IPS DF 19.7 (cell line): ENCODE measurements around the gene CDC42BPB.

Source experiments
- DNase-seq: peaks from one replicate; pipeline ENCODE4 v3.0.0-alpha.2; 2013; ENCODE audit warnings: low read depth, low spot score

The CDC42BPB gene

GRCh38 chr14:102996941-102997340, 60.4 kb downstream of the CDC42BPB start:
- DNase-seq = no peak

GRCh38 chr14:102994689-102995088, 62.7 kb downstream of the CDC42BPB start:
- no peak for DNase-seq

- no peak for DNase-seq
Measured at GRCh38 chr14:102993523-102993922, 63.8 kb downstream of the CDC42BPB start.

GRCh38 chr14:102991376-102991775, 66.0 kb downstream of the CDC42BPB start:
- no peak for DNase-seq

- no peak for DNase-seq
Measured at GRCh38 chr14:102988054-102988453, 69.3 kb downstream of the CDC42BPB start.

- no peak for DNase-seq
Measured at GRCh38 chr14:102986810-102987579, 70.4 kb downstream of the CDC42BPB start.

GRCh38 chr14:102985665-102986064, 71.7 kb downstream of the CDC42BPB start:
- no peak for DNase-seq

GRCh38 chr14:102984336-102985102, 72.8 kb downstream of the CDC42BPB start:
- DNase-seq = no peak

GRCh38 chr14:102983496-102983895, 73.9 kb downstream of the CDC42BPB start:
- no peak for DNase-seq

- DNase-seq = no peak
Measured at GRCh38 chr14:102982852-102983470, 74.4 kb downstream of the CDC42BPB start.

GRCh38 chr14:102980409-102980810, 76.9 kb downstream of the CDC42BPB start:
- DNase-seq = no peak

- no peak for DNase-seq
Measured at GRCh38 chr14:102979406-102979805, 77.9 kb downstream of the CDC42BPB start.

- no peak for DNase-seq
Measured at GRCh38 chr14:102977475-102977874, 79.9 kb downstream of the CDC42BPB start.

- DNase-seq = no peak
Measured at GRCh38 chr14:102975662-102976061, 81.7 kb downstream of the CDC42BPB start.

- DNase-seq = no peak
Measured at GRCh38 chr14:102973706-102974285, 83.6 kb downstream of the CDC42BPB start.

GRCh38 chr14:102971836-102972606, 85.3 kb downstream of the CDC42BPB start:
- DNase-seq = no peak

GRCh38 chr14:102971314-102971713, 86.0 kb downstream of the CDC42BPB start:
- no peak for DNase-seq

- no peak for DNase-seq
Measured at GRCh38 chr14:102970496-102970895, 86.9 kb downstream of the CDC42BPB start.

GRCh38 chr14:102969901-102970300, 87.4 kb downstream of the CDC42BPB start:
- no peak for DNase-seq

GRCh38 chr14:102969060-102969791, 88.1 kb downstream of the CDC42BPB start:
- no peak for DNase-seq

- DNase-seq = no peak
Measured at GRCh38 chr14:102968306-102968705, 89.0 kb downstream of the CDC42BPB start.
